Suprapubic skin (tissue), 4 donors: ENCODE data around the gene TBC1D25.

Experiments used
- EP300 ChIP-seq: sonication (generic); formaldehyde crosslinking; IDR thresholded peaks from one replicate; pipeline ENCODE4 v1.6.1; 2017; ENCODE audit warnings: antibody characterized with exemption
- POLR2A ChIP-seq, 2 donors: fragments of 450-650 bp; IDR thresholded peaks; one replicate each; pipeline ENCODE4 v1.6.1; 2017; ENCODE audit warnings: antibody characterized with exemption in 2 of 2, mild to moderate bottlenecking in 2 of 2, moderate library complexity in 2 of 2
- POLR2AphosphoS5 ChIP-seq, 3 donors: sonication (generic); formaldehyde crosslinking; IDR thresholded peaks; one replicate each; pipeline ENCODE4 v1.6.1; 2017; ENCODE audit warnings: antibody characterized with exemption in 3 of 3
- TF ChIP-seq, protein P1 (sequence below), 2 donors: fragments of 200-600 bp in 1 of 2; fragments of 450-650 bp in 1 of 2; sonication (generic) in 1 of 2; IDR thresholded peaks; one replicate each; pipeline ENCODE4 v1.5.1; 2016 to 2019; ENCODE audit warnings: antibody characterized with exemption in 2 of 2, mild to moderate bottlenecking in 1 of 2, moderate library complexity in 1 of 2

DNA sequence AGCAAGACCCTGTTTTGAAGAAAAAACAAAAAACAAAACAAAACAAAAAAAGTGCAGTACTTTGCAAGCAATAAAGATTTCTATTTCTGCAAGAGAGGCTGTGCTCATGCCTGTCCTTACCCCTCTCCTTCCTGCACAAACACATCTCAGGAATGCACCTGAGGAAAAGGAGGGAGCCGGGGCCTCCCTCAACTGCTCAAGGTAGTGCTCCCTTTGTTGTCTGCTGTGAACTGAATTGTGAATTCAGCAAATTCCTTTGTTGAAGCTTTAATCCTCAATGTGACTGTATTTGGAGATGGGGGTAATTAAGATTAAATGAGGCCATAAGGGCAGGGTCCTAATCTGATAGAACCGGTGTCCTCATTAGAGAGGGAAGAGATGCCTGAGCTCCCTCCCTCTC is 49.6 kb upstream of the TBC1D25 start:
- TF ChIP-seq, protein P1, sequence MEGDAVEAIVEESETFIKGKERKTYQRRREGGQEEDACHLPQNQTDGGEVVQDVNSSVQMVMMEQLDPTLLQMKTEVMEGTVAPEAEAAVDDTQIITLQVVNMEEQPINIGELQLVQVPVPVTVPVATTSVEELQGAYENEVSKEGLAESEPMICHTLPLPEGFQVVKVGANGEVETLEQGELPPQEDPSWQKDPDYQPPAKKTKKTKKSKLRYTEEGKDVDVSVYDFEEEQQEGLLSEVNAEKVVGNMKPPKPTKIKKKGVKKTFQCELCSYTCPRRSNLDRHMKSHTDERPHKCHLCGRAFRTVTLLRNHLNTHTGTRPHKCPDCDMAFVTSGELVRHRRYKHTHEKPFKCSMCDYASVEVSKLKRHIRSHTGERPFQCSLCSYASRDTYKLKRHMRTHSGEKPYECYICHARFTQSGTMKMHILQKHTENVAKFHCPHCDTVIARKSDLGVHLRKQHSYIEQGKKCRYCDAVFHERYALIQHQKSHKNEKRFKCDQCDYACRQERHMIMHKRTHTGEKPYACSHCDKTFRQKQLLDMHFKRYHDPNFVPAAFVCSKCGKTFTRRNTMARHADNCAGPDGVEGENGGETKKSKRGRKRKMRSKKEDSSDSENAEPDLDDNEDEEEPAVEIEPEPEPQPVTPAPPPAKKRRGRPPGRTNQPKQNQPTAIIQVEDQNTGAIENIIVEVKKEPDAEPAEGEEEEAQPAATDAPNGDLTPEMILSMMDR (IDR thresholded peaks at IDR 0.05): no peak
- TF ChIP-seq POLR2AphosphoS5 (IDR thresholded peaks at IDR 0.05): no peak
- TF ChIP-seq EP300: no peak
- TF ChIP-seq POLR2A (IDR thresholded peaks at IDR 0.05): no peak
